DOHH2 (cell line): ENCODE measurements around the gene ADSS2.

Experiments
- CTCF ChIP-seq: fragments of 200-600 bp; sonication (generic); IDR thresholded peaks from one replicate; pipeline ENCODE4 v1.5.1; 2014; ENCODE audit warnings: antibody characterized with exemption, mild to moderate bottlenecking, low read depth, low read length; ENCODE audit not compliant: poor library complexity, severe bottlenecking
- EZH2phosphoT487 ChIP-seq: fragments of 200-600 bp; sonication (generic); IDR thresholded peaks from 2 replicates; pipeline ENCODE4 v1.6.1; 2017; ENCODE audit warnings: borderline replicate concordance, mild to moderate bottlenecking, antibody characterized with exemption, low read length, moderate library complexity, mixed read lengths

GRCh38 chr1:244394346-244394745, 57.4 kb downstream of the ADSS2 start:
- no peak for TF ChIP-seq CTCF
- no peak for TF ChIP-seq EZH2phosphoT487
